Inferior parietal cortex (tissue), 1 donor: ENCODE results near the gene EIF3C.
"Not testable (repeated sequence)": the region's sequence is repeated elsewhere in the genome, so short reads cannot be mapped to it uniquely, and the experiment has no call there.

Experiments used
- DNase-seq: peaks from one replicate; pipeline ENCODE4 v3.0.0-alpha.2; 2016; ENCODE audit errors: extremely low spot score

EIF3C gene

DNA sequence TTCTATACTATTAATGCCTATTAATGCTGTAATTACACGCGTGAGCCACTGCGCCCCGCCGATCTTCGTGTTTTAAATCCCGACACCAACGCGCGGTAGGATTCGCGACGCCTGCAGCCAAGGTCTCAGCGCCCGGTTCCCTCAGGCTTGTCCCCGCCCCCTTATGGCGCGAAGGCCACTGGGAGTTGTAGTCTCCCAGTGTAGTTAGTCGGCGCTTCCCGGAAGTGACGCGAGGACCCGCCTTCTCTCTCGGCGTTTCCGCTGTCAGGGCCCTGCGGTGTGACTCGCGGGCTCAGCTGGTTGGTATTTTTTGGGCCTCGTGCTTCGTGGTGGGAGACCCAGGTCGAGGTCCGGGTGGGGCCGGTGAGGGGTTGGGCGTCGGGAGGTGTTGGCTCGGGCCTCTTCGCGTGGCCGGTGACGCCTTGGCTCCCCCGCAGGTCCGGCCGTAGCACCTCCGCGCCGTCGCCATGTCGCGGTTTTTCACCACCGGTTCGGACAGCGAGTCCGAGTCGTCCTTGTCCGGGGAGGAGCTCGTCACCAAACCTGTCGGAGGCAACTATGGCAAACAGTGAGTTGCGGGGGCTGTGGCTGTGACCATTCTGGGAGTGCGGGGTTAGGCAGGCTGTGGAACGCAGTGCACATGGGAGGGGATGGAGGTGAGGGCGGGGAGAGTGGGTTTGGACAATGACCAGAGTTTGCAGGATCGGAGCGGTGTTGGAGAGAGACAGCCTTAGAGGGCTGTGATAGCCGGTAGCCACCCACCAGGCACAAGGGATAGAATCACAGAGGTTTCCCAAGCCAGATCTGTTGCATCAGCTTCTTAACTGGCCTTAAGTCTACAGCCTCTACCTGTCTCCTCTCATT, at the start of gene EIF3C:
Gene EIF3C, plus strand, starts transcription at position 245 of the 864 bp plus-strand sequence. Its CDS starts 223 bp downstream, at position 468.
- not testable (repeated sequence) for DNase-seq

- DNase-seq: not testable (repeated sequence)
Observed at GRCh38 chr16:28666264-28666663, 45.0 kb upstream of the EIF3C start.

- not testable (repeated sequence) for DNase-seq
Observed at GRCh38 chr16:28667480-28667879, 43.8 kb upstream of the EIF3C start.

GRCh38 chr16:28668199-28668598, 43.1 kb upstream of the EIF3C start:
- DNase-seq: not testable (repeated sequence)

DNA sequence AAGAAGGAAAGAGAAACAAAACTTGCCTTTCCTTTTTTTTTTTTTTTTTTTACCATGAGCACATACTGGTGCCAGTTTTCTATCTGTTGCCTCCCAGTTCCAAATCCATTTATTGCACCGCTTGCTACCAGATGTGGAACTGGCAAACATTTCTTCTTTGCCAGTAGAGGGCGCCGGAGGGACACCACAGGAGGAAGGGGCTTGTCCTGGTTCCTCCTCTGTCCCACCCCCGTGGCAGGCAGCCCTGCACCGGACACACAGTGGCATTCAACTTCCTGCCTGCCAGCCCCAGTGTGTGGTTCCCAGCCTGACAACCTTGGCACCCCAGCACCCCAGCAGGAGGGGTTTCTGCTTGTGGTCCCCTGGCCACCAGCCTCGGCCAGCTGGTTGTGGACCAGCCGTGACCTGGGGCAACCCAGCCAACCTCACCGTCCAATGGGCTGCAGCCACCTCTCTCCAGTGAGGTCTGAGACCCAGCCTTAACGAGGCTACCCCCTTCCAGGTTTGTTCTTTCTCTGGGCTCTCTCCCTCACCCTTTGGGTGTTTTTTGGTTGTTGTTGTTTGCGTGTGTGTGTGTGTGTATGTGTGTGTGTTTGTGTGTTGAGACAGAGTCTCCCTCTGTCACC, 22.8 kb upstream of the EIF3C start:
- DNase-seq: not testable (repeated sequence)

DNA sequence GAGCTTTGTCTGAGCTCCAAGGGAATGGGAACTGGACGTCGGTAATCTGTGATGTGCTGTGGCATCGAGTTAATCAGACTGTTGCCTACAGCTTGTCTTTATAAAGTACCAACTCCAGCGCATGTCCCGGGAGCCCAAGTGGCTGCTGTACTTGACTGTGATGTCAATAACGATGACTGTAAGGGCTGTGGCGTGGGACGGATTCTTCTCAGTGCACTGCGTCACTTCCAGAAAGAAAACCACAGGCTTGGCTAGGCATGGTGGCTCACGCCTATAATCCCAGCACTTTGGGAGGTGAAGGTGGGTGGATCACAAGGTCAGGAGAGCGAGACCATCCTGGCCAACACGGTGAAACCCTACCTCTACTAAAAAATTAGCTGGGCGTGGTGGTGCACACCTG, 21.8 kb upstream of the EIF3C start:
- DNase-seq: not testable (repeated sequence)

DNA sequence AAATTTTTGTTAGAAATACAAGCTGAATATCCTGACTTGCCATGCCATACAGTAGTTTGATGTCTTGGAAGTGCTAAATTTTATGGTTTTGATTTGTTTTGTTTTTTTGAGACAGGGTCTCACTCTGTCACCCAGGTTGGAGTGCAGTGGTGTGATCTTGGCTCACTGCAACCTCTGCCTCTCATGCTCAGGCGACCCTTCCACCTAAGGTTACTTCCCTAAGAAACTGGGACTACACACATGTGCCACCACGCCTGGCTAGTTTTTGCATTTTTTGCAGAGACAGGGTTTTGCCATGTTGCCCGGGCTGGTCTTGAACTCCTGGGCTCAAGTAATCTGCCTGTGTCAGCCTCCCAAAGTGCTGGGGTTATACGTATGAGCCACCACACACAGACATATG, 19.5 kb upstream of the EIF3C start:
- not testable (repeated sequence) for DNase-seq

- DNase-seq: not testable (repeated sequence)
Observed at GRCh38 chr16:28693257-28693950, 17.9 kb upstream of the EIF3C start.

DNA sequence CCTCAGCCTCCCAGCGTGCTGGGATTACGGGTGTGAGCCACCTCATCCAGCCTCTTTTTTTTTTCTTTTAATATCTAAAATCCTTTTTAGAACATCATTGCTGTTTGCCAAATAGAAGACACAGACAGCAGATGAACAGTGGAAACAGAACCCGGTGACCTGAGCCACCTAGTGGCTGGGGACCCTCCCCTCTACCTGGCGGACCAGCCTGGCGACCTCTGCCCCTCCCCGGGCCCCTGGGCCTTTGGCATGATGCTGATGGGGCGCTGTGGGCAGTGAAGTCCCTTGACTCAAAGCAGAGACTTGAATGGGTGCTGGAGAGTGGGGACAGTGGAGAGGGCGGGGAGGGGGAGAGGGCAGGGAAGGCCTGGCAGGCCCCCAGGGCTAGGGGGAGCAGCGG, 11.5 kb upstream of the EIF3C start:
- DNase-seq: not testable (repeated sequence)

GRCh38 chr16:28700349-28700748, 10.9 kb upstream of the EIF3C start:
- not testable (repeated sequence) for DNase-seq

DNA sequence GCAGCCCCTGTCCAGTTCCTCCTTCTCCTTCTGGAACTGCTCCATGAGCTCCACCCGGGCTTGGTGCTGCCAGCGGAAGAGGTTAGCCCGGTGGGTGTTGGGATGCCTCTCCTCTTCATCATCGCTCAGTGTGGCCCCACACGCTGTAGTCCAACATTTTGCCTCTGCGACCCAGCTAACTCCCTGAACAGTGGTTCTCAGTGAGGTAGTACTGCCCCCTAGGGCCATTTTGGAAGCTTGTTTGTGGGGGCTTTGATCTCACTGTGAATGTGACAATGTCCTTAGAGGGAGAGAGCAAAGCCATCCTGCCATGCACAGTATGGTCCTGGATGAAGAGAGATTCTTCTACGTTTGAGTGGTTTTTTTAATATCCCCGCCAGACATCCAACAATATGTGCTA, 9.9 kb upstream of the EIF3C start:
- not testable (repeated sequence) for DNase-seq

GRCh38 chr16:28704246-28704645, 7.0 kb upstream of the EIF3C start:
- not testable (repeated sequence) for DNase-seq

DNA sequence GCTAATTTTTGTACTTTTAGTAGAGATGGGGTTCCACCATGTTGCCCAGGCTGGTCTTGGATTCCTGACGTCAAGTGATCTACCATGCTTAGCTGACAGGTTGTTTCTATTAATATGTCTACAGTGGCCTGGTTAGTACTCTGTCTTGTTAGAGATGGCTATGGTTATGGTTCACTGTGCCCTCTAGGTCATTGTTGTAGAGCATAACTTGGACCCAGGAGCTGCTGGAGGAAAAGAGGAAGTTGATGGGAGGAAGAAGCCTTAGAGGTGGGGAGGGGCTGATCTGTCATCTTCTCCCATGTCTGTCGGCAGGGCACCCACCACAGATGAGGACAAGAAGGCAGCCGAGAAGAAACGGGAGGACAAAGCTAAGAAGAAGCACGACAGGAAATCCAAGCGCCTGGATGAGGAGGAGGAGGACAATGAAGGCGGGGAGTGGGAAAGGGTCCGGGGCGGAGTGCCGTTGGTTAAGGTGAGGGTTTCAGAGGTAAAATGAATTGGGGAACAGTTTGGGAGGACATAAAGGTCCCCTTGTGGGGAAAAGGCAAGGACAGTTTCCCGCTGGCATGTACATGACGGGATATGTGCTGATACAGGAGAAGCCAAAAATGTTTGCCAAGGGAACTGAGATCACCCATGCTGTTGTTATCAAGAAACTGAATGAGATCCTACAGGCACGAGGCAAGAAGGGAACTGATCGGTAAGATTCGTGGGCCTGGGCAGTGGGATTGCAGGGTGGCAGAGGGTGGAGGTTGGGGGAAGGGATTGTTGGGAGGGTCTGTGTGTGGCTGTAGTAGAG, 11.8 kb downstream of the EIF3C start:
- DNase-seq: not testable (repeated sequence)

GRCh38 chr16:28731253-28731652, 20.0 kb downstream of the EIF3C start:
- not testable (repeated sequence) for DNase-seq

- DNase-seq: not testable (repeated sequence)
Observed at GRCh38 chr16:28732455-28733124, 21.3 kb downstream of the EIF3C start.

- DNase-seq: not testable (repeated sequence)
Observed at GRCh38 chr16:28739787-28740186, 28.5 kb downstream of the EIF3C start.

DNA sequence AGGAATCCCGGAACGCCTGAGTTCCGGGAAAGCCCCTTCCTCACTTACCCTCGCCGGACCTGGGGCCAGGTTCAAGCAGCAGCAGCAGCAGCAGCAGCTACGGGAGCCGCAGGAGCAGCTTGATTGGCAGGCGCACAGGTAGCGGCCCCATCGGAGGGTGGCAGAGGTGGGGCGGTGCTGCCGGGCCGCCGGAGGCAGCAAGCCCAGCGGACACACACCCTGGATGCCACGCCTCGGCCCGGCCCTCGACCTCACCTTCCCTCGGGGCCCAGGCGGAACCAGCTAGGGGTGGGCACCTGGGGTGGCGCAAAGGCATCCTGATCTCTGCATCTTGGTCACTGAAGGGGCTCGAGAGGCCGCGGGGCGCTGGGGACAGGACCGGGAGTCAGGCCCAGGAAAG, 29.4 kb downstream of the EIF3C start:
- not testable (repeated sequence) for DNase-seq

DNA sequence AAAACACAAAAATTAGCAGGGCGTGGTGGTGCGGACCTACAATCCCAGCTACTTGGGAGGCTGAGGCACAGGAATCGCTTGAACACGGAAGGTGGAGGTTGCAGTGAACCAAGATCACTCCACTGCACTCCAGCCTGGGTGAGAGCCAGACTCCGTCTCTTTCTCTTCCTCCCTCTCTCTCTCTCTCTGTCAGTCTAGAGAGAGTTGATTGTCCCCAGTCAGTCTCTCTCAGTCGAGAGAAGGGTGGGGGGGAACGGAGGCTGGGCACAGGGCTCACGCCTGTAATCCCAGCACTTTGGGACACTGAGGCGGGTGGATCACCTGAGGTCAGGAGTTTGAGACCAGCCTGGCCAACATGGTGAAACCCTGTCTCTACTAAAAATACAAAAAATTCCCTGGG, 30.0 kb downstream of the EIF3C start:
- DNase-seq: not testable (repeated sequence)

- DNase-seq: not testable (repeated sequence)
Observed at GRCh38 chr16:28746618-28747350, 35.5 kb downstream of the EIF3C start.

DNA sequence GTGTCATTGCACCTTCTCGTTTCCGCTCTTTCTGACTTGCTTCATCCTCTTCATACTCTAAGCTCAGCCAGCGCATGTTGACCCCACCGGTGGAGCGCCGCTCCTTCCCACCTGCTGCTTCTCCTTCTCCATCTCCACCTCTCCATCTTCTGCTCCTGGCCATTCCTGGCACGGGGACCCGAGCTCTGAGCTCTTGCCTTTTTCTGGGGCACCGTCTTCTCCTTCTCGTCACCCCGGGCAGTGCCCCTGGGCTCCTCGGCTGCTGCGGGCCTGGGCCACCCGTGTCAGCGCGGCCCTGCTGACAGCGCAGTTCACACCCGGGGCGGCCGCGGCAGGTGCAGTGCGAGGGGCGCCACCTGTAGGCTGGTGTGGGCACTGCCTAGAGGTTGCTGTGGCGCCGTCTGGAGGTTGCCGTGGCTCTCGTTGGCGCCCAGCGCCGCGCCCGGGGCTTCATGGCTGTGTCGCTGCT, 38.8 kb downstream of the EIF3C start:
- DNase-seq: not testable (repeated sequence)
